ENCODE results near the gene FUT1. TPM values are rescaled to one million over a fixed set of nuclear protein-coding genes. Genes with fewer than 3 reads are reported as not detected.

The FUT1 gene
- total RNA-seq, 1 donor = under 0.01 TPM

DNA sequence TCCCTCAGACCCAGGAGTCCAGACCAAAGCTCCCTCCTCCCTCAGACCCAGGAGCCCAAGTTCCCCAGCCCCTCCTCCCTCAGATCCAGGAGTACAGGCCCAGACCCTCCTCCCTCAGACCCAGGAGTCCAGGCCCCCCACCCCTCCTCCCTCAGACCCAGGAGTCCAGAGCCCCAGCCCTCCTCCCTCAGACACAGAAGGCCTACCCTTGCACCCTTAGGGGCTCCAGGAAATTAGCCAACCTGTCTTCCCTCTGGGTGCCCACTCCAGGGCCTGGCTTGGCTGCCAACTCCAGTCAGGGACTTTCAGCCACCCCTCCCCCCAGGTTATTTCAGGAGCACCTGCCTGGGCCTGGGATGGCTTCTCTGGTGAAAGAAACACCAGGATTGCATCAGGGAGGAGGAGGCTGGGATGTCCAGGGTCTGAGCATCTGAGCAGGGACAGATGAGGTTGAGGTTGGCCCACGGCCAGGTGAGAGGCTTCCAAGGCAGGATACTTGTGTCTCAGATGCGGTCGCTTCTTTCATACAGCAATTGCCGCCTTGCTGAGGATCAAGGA is 2.7 kb upstream of the FUT1 start, which contains the start of gene FGF21:
Gene FGF21 (plus strand): TSS at position 441 of the 558 bp plus-strand sequence. CDS start 713 bp downstream, outside the sequence.
- TF ChIP-seq, protein P1, sequence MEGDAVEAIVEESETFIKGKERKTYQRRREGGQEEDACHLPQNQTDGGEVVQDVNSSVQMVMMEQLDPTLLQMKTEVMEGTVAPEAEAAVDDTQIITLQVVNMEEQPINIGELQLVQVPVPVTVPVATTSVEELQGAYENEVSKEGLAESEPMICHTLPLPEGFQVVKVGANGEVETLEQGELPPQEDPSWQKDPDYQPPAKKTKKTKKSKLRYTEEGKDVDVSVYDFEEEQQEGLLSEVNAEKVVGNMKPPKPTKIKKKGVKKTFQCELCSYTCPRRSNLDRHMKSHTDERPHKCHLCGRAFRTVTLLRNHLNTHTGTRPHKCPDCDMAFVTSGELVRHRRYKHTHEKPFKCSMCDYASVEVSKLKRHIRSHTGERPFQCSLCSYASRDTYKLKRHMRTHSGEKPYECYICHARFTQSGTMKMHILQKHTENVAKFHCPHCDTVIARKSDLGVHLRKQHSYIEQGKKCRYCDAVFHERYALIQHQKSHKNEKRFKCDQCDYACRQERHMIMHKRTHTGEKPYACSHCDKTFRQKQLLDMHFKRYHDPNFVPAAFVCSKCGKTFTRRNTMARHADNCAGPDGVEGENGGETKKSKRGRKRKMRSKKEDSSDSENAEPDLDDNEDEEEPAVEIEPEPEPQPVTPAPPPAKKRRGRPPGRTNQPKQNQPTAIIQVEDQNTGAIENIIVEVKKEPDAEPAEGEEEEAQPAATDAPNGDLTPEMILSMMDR (IDR thresholded peaks at IDR 0.05; ENCODE audit: insufficient read depth, low read length) = no peak
- DNase-seq (ENCODE audit: low read depth) = no peak
- H3K4me3 ChIP-seq (ENCODE audit: low read depth, low read length) = no peak within 1 kb of the TSS

GRCh38 chr19:48751845-48752495 is 471 bp downstream of the FUT1 start:
- H3K4me3 ChIP-seq (ENCODE audit: low read depth, low read length) = peak overlapping the region; percentile 49
- TF ChIP-seq, protein P1 (IDR thresholded peaks at IDR 0.05; ENCODE audit: insufficient read depth, low read length) = no peak
- DNase-seq (ENCODE audit: low read depth) = no peak

DNA sequence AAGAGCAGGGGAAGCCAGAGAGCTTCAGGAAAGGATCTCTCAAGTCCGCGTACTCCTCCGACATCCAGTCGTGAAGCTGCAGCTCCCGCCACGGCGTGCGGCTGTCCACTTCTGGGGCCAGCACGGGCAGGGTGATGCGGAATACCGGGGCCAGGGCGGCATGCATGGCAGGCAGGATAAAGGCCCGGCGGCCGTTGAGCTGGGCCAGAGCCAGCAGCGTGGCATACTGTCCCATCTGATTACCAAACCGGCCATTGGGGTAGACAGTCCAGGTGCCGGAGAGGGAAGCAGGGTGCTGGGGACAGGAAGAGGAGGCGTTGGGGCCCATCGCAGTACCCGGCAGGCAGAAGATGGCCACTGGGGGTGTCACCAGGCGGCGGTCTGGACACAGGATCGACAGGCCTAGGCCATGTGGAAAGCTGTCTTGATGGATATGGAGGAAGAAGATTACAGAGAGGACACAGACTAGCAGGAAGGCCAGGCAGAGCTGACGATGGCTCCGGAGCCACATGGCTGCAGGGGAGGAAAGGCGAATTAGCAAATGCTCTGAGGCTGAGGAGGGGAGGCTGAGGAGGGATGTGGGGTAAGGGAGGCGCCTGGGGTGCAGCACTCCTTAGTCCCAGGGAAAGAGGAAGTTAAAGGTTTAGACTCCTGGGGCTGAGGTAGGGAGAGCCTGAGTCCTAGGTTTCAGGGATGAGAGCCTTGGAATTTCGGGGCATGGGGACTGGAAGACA is 1.5 kb downstream of the FUT1 start:
- TF ChIP-seq, protein P1 (IDR thresholded peaks at IDR 0.05; ENCODE audit: insufficient read depth, low read length) = no peak
- H3K4me3 ChIP-seq (ENCODE audit: low read depth, low read length) = no peak overlapping the region
- DNase-seq (ENCODE audit: low read depth) = no peak

GRCh38 chr19:48750351-48750750 is 2.1 kb downstream of the FUT1 start:
- DNase-seq (ENCODE audit: low read depth) = no peak
- TF ChIP-seq, protein P1 (IDR thresholded peaks at IDR 0.05; ENCODE audit: insufficient read depth, low read length) = no peak
- H3K4me3 ChIP-seq (ENCODE audit: low read depth, low read length) = no peak overlapping the region

- TF ChIP-seq, protein P1 (IDR thresholded peaks at IDR 0.05; ENCODE audit: insufficient read depth, low read length) = no peak
- DNase-seq (ENCODE audit: low read depth) = no peak
- H3K4me3 ChIP-seq (ENCODE audit: low read depth, low read length) = no peak overlapping the region
Observed at GRCh38 chr19:48749571-48750198, 2.8 kb downstream of the FUT1 start.

DNA sequence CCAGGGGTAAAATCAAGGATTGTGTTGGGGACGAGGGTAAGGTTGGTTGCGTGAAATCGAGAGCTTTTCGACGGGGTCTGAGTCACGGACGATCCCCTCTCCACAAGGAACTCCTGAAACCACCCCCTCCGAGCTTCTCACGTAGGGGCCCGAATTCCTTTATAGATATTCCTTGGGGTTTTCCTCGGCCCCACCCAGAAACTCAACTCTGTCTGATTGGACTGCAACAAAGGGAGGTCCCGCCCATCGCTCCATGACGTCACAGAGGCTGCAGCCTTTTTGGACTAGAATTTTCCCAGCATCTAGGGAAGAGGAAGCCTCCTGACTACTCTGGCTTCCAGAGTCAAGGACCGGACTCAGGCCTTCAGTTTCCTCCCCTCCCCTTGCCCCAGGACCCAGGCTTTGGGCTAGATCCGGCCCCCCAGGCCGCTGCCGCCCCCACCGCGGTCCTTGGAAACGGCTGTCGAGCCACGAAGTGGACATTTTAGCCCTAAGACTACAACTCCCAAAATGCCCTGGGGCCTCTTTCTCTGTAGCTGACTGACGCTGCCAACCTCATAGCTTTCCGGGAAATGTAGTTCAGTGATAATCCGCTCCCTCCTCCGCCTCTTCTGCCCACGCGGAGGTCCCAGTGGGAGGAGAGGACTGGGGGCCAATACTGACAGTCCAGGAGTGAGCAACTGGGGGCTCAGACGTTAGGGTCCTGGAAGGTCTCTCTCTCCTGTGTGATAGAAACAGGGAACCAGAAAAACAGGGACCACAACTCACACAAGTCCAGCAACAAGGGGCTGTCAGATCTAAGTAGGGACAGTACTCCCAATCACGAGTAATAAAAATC is 5.5 kb downstream of the FUT1 start, which contains the start of gene IZUMO1:
Gene IZUMO1 (minus strand): TSS at position 172 of the 838 bp plus-strand sequence. CDS start 1,050 bp downstream, outside the sequence.
- peak; percentile 87 for DNase-seq (ENCODE audit: low read depth)
- H3K4me3 ChIP-seq (ENCODE audit: low read depth, low read length) = peak within 1 kb of the TSS; percentile 64
- TF ChIP-seq, protein P1 (IDR thresholded peaks at IDR 0.05; ENCODE audit: insufficient read depth, low read length) = no peak
